IPS-18a (cell line): ENCODE measurements around the gene DNAI1.
"Not testable (repeated sequence)": the region's sequence is repeated elsewhere in the genome, so short reads cannot be mapped to it uniquely, and the experiment has no call there.

Experiments
- H3K27ac ChIP-seq: one replicate; pipeline ENCODE4 v1.5.1; 2013; ENCODE audit warnings: low read length
- H3K27me3 ChIP-seq: one replicate; pipeline ENCODE4 v1.6.1; 2013; ENCODE audit warnings: mild to moderate bottlenecking, low read length; ENCODE audit not compliant: control insufficient read depth, insufficient read depth
- H3K36me3 ChIP-seq: one replicate; pipeline ENCODE4 v1.6.1; 2013; ENCODE audit warnings: low read depth, low read length; ENCODE audit not compliant: control insufficient read depth
- H3K4me1 ChIP-seq: one replicate; pipeline ENCODE4 v1.6.1; 2013; ENCODE audit warnings: low read depth, low read length; ENCODE audit not compliant: control insufficient read depth
- H3K4me3 ChIP-seq: one replicate; pipeline ENCODE4 v1.5.1; 2013; ENCODE audit warnings: low read length
- H3K9ac ChIP-seq: one replicate; pipeline ENCODE4 v1.6.1; 2013; ENCODE audit warnings: mild to moderate bottlenecking, low read length, moderate library complexity
- H3K9me3 ChIP-seq: one replicate; pipeline ENCODE4 v1.6.1; 2013; ENCODE audit warnings: low read depth, low read length; ENCODE audit not compliant: control insufficient read depth

DNAI1 gene

GRCh38 chr9:34465468-34465867 lies 6.9 kb downstream of the DNAI1 start:
- Histone ChIP-seq H3K9me3 (no peaks in the 10 kb centered on the region), H3K27me3 (no peaks in the 10 kb centered on the region), H3K4me1 (peaks cover 3% of the 10 kb centered on the region), H3K9ac (no peak overlapping the region), H3K4me3 (no peak overlapping the region), H3K27ac (no peak overlapping the region), H3K36me3 (no peaks in the 10 kb centered on the region)

DNA sequence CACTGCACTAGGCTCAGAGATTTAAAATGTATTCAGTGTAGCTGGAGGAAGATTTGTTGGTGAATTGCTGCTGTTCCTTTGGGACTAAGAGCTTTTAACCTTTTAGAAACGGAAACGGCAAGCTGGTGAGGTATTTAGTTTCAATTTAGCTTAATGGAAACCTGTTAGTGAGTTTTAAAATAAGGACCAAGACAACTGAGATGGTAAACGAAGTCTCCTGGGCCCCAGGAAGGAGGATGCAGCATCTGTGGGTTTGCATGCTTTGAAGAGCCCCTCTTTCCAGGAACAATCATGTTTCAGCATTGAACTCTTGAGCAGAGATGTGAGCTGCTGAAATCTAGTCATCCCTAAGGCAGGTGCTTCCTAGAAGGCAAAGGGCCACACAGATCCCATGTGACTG lies 16.5 kb downstream of the DNAI1 start:
- H3K9me3 ChIP-seq: no peaks in the 10 kb centered on the region
- H3K27me3 ChIP-seq: no peaks in the 10 kb centered on the region
- H3K27ac ChIP-seq: no peak overlapping the region
- no peaks in the 10 kb centered on the region for H3K4me1 ChIP-seq
- no peak overlapping the region for H3K4me3 ChIP-seq
- H3K36me3 ChIP-seq: no peaks in the 10 kb centered on the region
- no peak overlapping the region for H3K9ac ChIP-seq

GRCh38 chr9:34477541-34477940 lies 18.9 kb downstream of the DNAI1 start:
- Histone ChIP-seq H3K27me3 (no peaks in the 10 kb centered on the region), H3K9me3 (no peaks in the 10 kb centered on the region), H3K27ac (no peak overlapping the region), H3K4me3 (no peak overlapping the region), H3K36me3 (no peaks in the 10 kb centered on the region), H3K9ac (no peak overlapping the region), H3K4me1 (no peaks in the 10 kb centered on the region)

DNA sequence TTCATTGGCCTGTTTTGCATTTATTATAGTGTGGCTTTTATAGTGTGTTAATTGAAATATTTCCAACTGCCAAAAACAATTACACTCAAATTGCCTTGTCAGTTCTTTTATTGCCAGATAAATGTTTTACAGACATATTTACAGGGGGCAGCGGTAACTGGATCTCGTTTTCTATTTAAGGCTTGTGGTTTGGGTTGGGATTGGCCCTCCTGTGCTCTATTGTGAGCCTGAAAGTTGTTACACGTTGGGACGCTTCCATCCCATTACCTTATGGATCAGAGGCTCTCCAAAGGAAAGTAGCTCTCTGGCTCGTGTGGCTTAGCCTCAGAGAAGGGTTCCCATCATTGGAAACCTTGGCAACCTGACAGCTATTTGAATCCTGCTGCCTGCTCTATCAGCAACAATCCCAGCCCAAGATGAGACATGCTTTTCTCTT lies 20.8 kb downstream of the DNAI1 start:
- Histone ChIP-seq H3K27ac (no peak overlapping the region), H3K9ac (no peak overlapping the region), H3K9me3 (no peaks in the 10 kb centered on the region), H3K4me1 (no peaks in the 10 kb centered on the region), H3K4me3 (no peak overlapping the region), H3K27me3 (no peaks in the 10 kb centered on the region), H3K36me3 (no peaks in the 10 kb centered on the region)

GRCh38 chr9:34481620-34482019 lies 23.0 kb downstream of the DNAI1 start:
- H3K27me3 ChIP-seq, H3K4me3 ChIP-seq: not testable (repeated sequence)

GRCh38 chr9:34482746-34483145 lies 24.1 kb downstream of the DNAI1 start:
- H3K9ac ChIP-seq, H3K9me3 ChIP-seq, H3K36me3 ChIP-seq, H3K27ac ChIP-seq, H3K4me3 ChIP-seq, H3K4me1 ChIP-seq, H3K27me3 ChIP-seq: not testable (repeated sequence)

More at GRCh38 chr9:34481620-34482019, 23.0 kb downstream of the DNAI1 start:
- not testable (repeated sequence) for H3K9ac ChIP-seq, H3K36me3 ChIP-seq, H3K9me3 ChIP-seq, H3K27ac ChIP-seq, H3K4me1 ChIP-seq

GRCh38 chr9:34484678-34485077 lies 26.1 kb downstream of the DNAI1 start:
- Histone ChIP-seq H3K4me3 (no peak overlapping the region), H3K27me3 (no peaks in the 10 kb centered on the region), H3K9ac (no peak overlapping the region), H3K36me3 (no peaks in the 10 kb centered on the region), H3K27ac (no peak overlapping the region), H3K4me1 (no peaks in the 10 kb centered on the region), H3K9me3 (no peaks in the 10 kb centered on the region)

- Histone ChIP-seq H3K27ac (no peak overlapping the region), H3K36me3 (no peaks in the 10 kb centered on the region), H3K9me3 (no peaks in the 10 kb centered on the region), H3K4me3 (no peak overlapping the region), H3K9ac (no peak overlapping the region), H3K27me3 (no peaks in the 10 kb centered on the region), H3K4me1 (no peaks in the 10 kb centered on the region)
These were observed 27.2 kb downstream of the DNAI1 start for GRCh38 chr9:34485822-34486221.

- Histone ChIP-seq H3K4me3 (no peak overlapping the region), H3K9me3 (no peaks in the 10 kb centered on the region), H3K9ac (no peak overlapping the region), H3K27me3 (no peaks in the 10 kb centered on the region), H3K4me1 (no peaks in the 10 kb centered on the region), H3K36me3 (no peaks in the 10 kb centered on the region), H3K27ac (no peak overlapping the region)
These were observed 28.0 kb downstream of the DNAI1 start for GRCh38 chr9:34486572-34486971.

DNA sequence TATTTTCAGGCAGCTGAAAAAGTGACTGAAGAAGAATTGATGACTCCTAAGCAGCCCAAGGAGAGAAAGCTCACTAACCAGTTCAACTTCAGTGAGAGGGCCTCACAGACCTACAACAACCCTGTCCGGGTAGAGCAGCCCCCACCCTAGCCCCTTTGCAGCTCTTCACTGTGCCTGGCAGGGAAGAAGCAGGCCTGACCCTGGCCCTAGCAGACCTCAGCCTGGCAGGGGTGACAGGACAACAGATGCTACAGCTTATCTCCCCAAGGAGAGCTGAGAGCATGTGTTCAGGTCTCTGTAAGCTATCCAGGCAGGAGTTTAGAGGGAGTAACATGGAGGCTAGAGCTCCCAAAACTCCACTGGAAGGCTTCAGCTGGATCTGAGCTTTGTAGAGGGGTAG lies 31.8 kb downstream of the DNAI1 start:
- Histone ChIP-seq H3K4me3 (no peak overlapping the region), H3K9me3 (no peaks in the 10 kb centered on the region), H3K27me3 (no peaks in the 10 kb centered on the region), H3K36me3 (no peaks in the 10 kb centered on the region), H3K9ac (no peak overlapping the region), H3K4me1 (no peaks in the 10 kb centered on the region), H3K27ac (no peak overlapping the region)

GRCh38 chr9:34490760-34491159 lies 32.2 kb downstream of the DNAI1 start:
- Histone ChIP-seq H3K4me1 (no peaks in the 10 kb centered on the region), H3K36me3 (no peaks in the 10 kb centered on the region), H3K27ac (no peak overlapping the region), H3K9ac (no peak overlapping the region), H3K27me3 (no peaks in the 10 kb centered on the region), H3K9me3 (no peaks in the 10 kb centered on the region), H3K4me3 (no peak overlapping the region)

- H3K27me3 ChIP-seq: no peaks in the 10 kb centered on the region
- H3K36me3 ChIP-seq: no peaks in the 10 kb centered on the region
- no peaks in the 10 kb centered on the region for H3K9me3 ChIP-seq
- H3K9ac ChIP-seq: no peak overlapping the region
- no peak overlapping the region for H3K27ac ChIP-seq
- no peak overlapping the region for H3K4me3 ChIP-seq
- no peaks in the 10 kb centered on the region for H3K4me1 ChIP-seq
These were observed 33.0 kb downstream of the DNAI1 start for GRCh38 chr9:34491596-34491995.
